ENCODE results near the gene BLACAT1.
A peak's percentile ranks its signal among the peaks of the same experiment; 100 is the strongest.
"Not testable (repeated sequence)": the region's sequence is repeated elsewhere in the genome, so short reads cannot be mapped to it uniquely, and the experiment has no call there.

BLACAT1 gene

DNA sequence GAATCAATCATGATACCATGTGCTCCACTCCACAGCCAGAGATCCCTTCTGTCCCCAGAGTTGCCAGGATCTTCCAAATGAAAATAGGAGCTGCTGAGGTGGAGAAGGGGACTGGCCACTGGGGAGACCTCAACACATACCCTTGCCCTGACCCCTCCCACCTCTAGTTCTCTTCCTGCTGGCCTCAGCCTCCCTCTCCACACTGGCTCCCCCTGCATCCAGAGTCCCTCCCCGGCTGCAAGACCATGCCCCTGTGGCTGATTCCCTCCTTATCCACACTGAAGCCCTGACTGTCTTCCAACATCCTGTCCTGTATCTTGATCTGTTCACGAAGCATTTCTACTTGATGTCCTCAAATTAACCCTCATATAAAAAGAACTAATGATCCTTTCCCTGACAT, 27.5 kb upstream of the BLACAT1 start:
- DNase-seq (ENCODE audit: low spot score) = no peak

- DNase-seq (ENCODE audit: low spot score) = not testable (repeated sequence)
Observed at GRCh38 chr1:205482587-205482986, 26.7 kb upstream of the BLACAT1 start.

DNA sequence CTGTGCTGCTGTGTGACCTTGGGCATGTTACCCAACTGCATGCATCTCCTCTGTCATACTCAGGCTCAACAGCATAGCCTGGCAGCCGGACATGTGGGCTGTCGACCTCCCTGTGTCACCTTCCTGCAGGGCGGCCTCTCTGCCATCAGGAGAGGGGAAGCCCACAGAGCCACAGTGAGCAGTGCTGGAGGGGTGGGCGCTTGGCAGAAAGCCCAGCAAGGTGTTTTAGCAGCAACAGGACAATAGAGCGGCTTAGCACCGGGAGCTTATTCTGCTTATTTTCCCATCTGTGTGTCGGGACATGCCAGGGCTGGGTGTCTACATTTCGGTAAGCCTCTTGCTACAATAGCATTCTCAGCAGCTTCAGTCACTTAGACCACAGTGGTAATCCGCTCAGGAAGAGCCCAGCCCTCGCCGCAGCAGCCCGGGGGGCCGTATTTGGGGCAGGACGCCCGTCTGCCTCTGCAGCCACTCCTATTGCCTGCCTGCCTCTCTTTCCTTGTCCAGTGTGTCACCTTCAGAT, 25.8 kb upstream of the BLACAT1 start:
- DNase-seq (ENCODE audit: low spot score) = peak; percentile 93

- DNase-seq (ENCODE audit: low spot score) = peak; percentile 49
Observed at GRCh38 chr1:205481218-205481617, 25.4 kb upstream of the BLACAT1 start.

- no peak for DNase-seq (ENCODE audit: low spot score)
Observed at GRCh38 chr1:205480349-205480985, 24.6 kb upstream of the BLACAT1 start.

DNA sequence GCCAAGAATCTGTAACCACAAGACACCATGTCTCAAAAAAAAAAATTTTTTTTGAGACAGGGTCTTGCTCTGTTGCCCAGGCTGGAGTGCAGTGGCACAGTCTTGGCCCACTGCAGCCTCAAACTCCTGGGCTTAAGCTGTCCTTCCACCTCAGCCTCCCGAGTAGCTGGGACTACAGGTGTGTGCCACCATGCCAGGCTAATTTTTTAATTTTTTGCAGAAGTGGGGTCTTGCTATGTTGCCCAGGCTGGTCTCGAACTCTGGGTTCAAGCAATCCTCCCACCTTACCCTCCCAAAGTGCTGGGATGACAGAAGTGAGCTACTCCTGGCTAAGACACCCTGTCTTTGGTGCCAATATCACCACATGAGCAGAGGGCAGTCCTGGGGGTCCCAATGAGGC, 23.1 kb upstream of the BLACAT1 start:
- not testable (repeated sequence) for DNase-seq (ENCODE audit: low spot score)

DNA sequence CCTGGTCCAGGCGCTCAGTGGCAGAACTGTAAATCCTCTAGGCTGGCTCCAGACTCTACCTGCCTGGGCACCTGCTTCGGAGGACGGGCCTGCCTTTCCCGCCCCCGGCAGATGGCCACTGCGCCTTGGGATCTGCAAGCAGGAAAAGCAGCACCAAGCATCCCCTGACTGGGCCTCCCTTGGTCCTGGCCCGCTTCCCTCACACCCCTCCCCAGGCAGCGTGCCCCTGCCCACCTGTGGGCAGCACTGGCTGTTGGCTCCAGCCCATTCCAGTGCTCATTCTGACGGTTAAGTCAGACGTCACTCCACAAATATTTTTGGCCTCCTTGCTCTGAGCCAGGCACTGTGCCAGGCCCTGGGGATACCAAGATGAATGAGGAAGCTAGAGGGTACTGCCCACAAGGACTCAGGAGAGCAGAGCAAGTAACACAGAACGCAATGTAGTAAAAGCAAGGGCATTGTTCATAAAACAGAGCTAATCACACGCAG, 22.0 kb upstream of the BLACAT1 start:
- no peak for DNase-seq (ENCODE audit: low spot score)

GRCh38 chr1:205477121-205477758, 21.4 kb upstream of the BLACAT1 start:
- DNase-seq (ENCODE audit: low spot score) = no peak

DNA sequence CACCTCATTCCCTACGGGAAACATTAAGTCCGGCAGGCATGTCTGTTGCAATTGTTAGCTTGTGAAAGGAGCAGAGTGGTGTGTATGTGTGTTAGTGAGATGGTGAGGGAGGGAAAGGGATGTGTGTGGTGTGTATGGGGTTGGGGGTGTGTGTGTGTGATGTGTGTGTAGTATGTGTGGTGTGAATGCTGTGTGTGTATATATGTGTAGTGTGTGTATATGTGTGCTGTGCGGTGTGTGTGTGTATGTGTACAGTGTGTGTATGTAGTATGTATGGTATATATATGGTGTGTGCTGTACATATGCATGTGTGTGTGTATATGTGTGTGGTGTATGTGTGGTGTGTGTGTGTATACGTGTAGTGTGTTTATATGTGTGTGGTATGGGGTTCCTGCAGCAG, 20.8 kb upstream of the BLACAT1 start:
- no peak for DNase-seq (ENCODE audit: low spot score)

DNA sequence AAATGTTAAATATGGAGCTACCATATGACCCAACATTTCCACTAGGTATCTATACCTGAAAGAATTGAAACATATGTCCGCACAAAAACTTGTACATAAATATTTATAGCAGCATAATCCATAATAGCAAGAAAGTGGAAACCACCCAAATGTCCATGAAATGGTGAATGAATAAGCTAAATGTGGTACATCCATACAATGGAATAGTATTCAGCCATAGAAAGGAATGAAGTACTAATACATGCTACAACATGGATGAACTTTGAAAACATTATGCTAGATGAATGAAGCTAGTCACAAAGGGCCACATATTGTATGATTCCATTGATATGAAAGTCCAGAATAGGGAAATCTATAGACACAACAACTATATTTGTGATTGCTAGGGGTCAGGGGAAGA, 20.0 kb upstream of the BLACAT1 start:
- no peak for DNase-seq (ENCODE audit: low spot score)

DNA sequence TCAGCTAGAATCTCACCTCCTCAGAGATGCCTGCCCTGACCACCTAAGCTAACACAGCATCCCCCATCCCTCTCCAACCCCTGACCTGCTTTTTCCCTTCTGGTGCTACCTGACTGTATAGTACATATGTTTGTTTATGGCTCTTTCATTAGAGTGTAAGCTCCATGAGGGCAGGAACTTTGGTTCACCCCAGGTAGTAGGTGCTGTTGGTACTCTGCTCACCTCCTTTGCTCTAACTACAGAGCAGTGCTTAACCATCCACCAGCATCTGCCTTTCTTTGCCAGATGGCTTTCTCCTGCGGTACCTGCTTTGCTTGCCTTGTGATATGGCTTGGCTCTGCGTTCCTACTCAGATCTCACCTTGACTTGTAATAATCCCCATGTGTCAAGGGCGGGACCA, 18.7 kb upstream of the BLACAT1 start:
- no peak for DNase-seq (ENCODE audit: low spot score)

- DNase-seq (ENCODE audit: low spot score) = no peak
Observed at GRCh38 chr1:205473966-205474365, 18.1 kb upstream of the BLACAT1 start.

DNA sequence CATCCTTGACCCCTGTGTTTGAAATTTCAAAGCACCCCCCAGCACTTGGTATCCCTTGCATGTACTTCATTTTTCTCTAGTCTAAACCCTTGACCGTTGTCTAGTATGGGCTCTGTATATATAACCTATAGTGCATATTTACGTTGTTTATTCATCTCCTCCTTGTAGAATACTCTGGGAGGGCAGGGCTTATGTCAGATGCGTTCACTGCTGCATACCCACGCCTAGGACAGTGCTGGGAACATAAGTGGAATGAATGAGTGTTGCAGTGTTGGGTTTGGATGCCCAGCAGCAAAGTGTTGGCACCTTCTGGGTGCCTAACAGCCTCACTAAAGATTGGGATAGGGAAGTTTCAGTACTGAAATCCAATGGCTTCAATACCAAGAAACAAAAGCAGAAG, 17.6 kb upstream of the BLACAT1 start:
- DNase-seq (ENCODE audit: low spot score) = no peak

DNA sequence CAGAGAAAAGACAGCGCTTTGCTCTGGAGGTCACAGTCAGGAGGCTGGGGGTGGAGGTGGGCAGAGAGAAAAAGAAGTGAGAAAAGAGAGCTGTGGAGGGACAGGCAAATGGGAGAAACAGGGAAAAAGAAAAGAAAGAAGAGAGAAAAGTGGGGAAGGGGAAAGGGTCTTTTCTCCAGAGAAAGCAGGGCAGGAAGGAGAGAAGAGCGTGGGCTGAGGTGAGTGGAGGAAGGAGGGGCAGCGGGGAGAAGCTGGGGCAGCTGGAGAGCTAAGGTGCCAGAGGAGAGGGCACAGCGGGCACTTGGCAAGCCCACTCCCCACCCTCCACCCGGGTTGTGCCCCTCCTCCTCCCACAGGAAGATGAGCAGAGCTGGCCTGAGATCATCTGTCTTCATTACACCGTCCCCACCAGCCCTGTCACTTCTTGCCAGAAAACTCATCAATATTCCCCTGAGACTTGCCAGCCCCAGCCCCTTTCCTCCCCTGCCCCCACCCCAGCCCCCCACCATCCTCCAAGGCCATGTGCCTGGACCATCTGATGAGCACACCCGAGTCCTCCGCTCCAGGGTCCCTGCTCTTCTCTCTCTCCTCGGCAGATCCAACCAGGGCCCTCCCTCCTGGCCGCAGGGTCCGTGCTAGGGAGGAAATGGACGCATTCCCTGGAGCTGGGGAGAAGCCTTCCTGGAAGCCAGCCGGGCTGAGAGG, 17.0 kb upstream of the BLACAT1 start:
- no peak for DNase-seq (ENCODE audit: low spot score)

DNA sequence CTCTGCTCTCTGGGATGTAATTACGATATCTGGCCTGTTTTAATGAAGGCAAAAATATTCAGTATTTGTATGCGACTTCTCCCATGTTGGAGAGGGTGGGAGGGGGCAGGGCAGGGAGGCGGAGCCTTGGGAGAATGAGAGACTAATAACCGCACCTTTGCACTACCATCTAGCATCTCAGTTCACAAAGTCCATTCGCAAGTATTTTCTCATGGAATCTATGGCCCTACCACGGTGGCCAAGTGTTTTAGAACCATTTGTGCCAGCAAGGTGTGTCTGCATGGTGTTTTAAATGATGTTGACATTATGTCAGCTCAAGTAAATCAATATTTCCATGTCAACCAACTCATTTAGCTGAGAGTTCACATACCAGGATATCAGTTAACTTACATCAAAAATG, 14.3 kb upstream of the BLACAT1 start:
- no peak for DNase-seq (ENCODE audit: low spot score)

GRCh38 chr1:205466595-205467220, 10.9 kb upstream of the BLACAT1 start:
- no peak for DNase-seq (ENCODE audit: low spot score)

DNA sequence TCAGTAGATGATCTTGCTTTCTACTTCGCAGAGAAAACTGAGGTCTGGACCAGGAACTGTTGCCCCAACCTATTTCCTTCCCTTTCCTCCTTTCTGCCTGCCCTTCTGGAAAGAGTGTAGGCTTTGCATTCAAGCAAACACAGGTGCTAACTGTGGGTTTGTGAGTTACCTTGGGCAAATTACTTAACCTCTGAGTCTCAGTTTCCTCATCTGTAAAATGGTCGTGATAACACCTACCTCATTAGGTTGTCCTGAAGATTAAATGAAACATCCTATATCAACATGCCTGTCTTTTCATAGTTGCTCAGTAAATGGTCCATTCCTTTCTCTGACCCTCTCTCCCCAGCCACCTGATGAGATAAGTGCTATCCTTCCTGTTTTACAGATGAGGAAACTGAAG, 9.5 kb upstream of the BLACAT1 start:
- no peak for DNase-seq (ENCODE audit: low spot score)

GRCh38 chr1:205458777-205459566, 3.1 kb upstream of the BLACAT1 start:
- no peak for DNase-seq (ENCODE audit: low spot score)

DNA sequence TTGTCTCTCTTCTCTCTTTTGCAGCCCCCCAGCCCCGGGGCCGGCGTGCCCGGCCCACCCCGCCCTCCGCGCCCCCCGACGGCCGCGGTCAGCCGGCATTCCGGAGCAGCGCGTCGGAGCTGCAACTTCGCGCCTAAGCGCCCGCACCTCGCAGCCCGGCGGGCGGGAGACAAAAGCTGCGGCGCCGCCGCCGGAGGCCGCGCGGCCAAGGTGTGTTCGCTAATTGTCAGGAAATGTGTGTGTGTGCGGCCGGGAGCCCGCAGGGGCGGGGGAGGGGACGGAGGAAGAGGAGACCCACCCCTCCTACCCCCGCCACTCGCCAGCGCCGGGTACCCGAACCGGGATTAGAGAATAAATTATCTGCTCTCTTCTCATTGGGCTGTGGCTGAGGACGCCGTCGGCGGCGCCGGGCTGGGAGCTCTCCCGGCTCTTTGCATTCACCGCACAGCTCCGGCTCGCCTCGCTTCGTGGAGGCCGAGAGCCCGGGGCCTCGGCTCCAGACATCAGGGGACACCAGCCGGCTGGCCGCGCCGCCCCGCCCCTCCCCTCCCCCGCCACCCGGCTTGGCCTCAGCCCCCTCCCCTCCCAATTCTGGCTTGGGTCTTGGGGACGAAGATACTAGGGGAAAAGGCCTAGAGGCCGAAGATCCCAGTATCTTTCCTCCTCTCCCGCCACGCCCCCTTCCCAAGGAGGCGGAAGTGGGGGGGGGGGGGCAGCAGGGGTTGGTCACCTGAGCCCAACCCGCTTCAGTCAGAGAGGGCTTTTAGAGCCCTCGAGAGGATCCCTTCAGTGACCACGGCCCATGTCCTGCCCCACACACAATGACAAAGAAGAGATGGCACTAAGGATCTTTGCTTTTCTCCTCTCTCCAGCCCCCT, 1.3 kb upstream of the BLACAT1 start:
- peak; percentile 92 for DNase-seq (ENCODE audit: low spot score)

- peak; percentile 75 for DNase-seq (ENCODE audit: low spot score)
Observed at GRCh38 chr1:205456383-205456867, 580 bp upstream of the BLACAT1 start.

DNA sequence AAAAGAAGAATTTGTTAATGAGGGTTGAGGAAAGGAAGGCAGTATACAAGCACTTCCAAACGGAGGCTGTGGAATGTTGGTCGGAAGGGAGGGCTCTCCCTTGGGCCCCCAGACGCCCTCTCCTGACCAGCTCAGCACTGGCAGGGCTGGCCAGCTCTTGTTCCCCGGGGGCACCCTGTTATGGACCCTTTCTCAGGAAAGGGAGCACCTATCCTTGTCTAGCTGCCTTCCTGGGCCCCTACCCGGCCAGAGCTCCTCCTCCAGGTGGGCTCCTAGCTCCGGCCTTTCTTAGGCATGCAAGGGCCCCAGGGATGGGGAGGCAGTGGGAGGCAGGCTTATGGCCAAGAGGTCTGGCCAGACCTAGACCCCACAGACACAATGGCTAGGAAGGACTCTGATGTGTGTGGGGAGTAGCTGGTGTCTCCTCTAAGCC, 926 bp downstream of the BLACAT1 start:
- no peak for DNase-seq (ENCODE audit: low spot score)

Measured in D341Med (cell line).